NT2/D1 (cell line): ENCODE data around the gene SLC10A3.
A peak's percentile ranks its signal among the peaks of the same experiment; 100 is the strongest.

Experiments used
- DNase-seq: peaks from one replicate; pipeline ENCODE4 v3.0.0-alpha.2; 2011; ENCODE audit warnings: low read depth, low spot score
- H3K27me3 ChIP-seq: 2 replicates; pipeline ENCODE4 v1.6.0; 2011; ENCODE audit warnings: mild to moderate bottlenecking; ENCODE audit not compliant: insufficient read length, insufficient read depth
- H3K36me3 ChIP-seq: 2 replicates; pipeline ENCODE4 v1.6.1; 2011; ENCODE audit warnings: mild to moderate bottlenecking, low read length, mixed read lengths; ENCODE audit not compliant: insufficient read depth, insufficient read length
- H3K4me1 ChIP-seq: 2 replicates; pipeline ENCODE4 v1.5.1; 2011; ENCODE audit not compliant: insufficient read depth, insufficient read length
- H3K4me3 ChIP-seq: 2 replicates; pipeline ENCODE4 v1.5.1; 2011; ENCODE audit warnings: low read depth; ENCODE audit not compliant: insufficient read length
- H3K9ac ChIP-seq: 2 replicates; pipeline ENCODE4 v1.6.0; 2011; ENCODE audit warnings: low read depth; ENCODE audit not compliant: insufficient read length
- H3K9me3 ChIP-seq: 2 replicates; pipeline ENCODE4 v1.5.1; 2011; ENCODE audit warnings: mild to moderate bottlenecking, low read length; ENCODE audit not compliant: insufficient read depth
- SUZ12 ChIP-seq: IDR thresholded peaks from 2 replicates; pipeline ENCODE4 v1.6.1; 2011; ENCODE audit not compliant: insufficient read length, insufficient read depth; ENCODE audit errors: extremely low read depth
- YY1 ChIP-seq: IDR thresholded peaks from 2 replicates; pipeline ENCODE4 v1.6.1; 2011; ENCODE audit not compliant: insufficient read length, insufficient read depth
- ZNF274 ChIP-seq: IDR thresholded peaks from 2 replicates; pipeline ENCODE4 v1.6.1; 2011; ENCODE audit warnings: mild to moderate bottlenecking, low read depth, low read length

SLC10A3 gene

DNA sequence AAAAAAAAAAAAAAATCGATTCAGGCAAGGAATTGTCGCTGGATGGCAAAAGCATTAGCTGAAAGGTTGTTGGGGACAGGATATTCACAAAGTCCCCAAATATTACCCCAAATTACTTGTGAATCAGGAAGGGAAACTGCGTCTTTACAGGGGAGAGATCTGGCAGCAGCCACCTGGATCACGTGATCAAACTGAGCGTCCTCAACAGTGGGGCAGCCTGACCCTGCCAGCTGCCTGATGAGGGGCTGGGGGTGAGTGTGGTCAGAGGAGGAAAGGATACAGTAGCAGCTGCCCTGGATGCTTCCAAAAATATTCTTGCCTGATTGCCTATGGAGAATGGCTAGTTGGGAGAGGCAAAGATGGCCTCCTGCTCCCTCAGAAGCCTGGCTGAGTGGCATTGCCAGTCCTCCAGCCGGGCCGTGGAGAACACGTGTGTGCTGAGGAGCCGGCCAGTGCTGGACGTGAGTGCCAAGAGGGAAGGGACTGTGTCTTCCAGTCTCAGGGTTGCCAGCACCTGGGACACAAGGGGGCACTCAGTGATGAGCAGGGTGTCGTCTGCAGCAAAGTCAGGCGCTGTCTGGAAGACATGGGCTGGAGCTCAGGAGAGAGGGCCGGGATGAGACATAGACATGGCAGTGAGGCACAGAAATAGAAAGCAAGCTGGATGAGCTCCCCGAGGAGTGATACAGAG is 8.4 kb downstream of the SLC10A3 start:
- peaks cover 21% of the 10 kb centered on the region for H3K36me3 ChIP-seq
- H3K27me3 ChIP-seq = no peaks in the 10 kb centered on the region
- H3K9me3 ChIP-seq = no peaks in the 10 kb centered on the region
- no peak overlapping the region for H3K4me3 ChIP-seq
- no peaks in the 10 kb centered on the region for H3K4me1 ChIP-seq
- DNase-seq = no peak
- no peak overlapping the region for H3K9ac ChIP-seq
- TF ChIP-seq SUZ12 (no peak), ZNF274 (no peak), YY1 (no peak)

DNA sequence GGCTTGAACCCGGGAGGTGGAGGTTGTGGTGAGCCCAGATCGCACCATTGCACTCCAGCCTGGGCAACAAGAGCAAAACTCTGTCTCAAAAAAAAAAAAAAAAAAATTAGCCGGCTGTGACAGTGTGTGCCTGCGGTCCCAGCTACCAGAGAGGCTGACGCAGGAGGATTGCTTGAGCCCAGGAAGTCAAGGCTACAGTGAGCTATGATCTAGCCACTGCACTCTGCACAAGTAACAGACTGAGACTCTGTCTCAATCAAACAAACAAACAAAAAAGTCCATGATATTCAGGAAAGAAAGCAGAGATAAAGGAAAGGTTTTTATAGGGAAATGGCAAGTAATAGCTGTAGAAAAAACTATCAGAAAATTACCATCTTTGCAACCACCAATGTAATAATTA is 9.2 kb downstream of the SLC10A3 start:
- Histone ChIP-seq H3K9me3 (no peaks in the 10 kb centered on the region), H3K4me3 (no peak overlapping the region), H3K36me3 (peaks cover 25% of the 10 kb centered on the region), H3K9ac (no peak overlapping the region), H3K27me3 (no peaks in the 10 kb centered on the region), H3K4me1 (no peaks in the 10 kb centered on the region)
- no peak for TF ChIP-seq YY1
- no peak for DNase-seq

DNA sequence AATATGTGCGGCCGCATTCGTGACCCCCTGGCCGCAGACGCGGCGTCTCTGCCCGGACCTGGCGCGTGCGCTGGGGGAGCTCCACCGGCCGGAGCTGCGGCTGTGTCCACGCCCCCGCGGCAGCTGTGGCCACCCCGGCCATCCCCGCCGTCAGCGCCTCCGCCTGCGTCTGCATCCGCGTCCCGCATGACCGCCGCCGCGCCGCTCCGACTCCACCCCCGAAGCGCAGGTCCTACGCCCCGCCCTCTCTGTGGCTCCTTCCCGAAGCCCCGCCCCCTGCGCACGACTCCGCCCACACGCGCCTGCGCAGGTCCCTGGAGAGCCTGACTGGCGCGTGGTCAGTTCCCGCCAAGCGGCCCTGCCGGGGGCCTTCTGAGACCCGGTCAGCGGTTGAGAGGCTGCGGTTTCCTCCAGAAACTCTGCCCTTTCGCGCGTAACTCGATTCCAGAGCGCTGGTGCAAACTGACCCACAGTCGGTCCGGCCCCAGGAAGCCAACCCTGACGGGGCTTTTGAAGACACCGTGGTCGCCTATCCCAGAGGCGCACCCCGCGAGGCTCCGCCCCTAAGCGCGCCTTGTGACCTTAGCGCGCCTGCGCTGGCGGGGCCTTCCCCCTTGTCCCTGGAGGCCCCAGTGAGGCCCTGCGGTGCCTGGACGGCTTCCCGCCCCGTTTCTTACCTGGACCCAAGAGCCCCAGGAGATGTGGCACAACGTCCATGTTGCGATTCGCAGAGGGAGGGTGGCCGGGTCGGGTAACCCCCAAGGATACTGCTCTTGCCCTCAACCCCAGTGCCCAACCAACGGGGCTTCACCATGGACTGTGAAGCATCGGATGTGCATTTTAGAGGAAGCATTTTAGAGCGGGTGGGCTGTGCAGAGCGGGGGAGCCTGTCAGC is 11.5 kb downstream of the SLC10A3 start, which contains the start of gene LAGE3:
Gene LAGE3 (minus strand): TSS at position 554 of the 895 bp plus-strand sequence. CDS start 366 bp downstream, at position 188.
- H3K27me3 ChIP-seq = no peaks in the 10 kb centered on the region
- TF ChIP-seq YY1 = no peak
- TF ChIP-seq SUZ12 = no peak
- TF ChIP-seq ZNF274 = no peak
- peak; percentile 60 for DNase-seq
- peak within 1 kb of the TSS; percentile 80 for H3K9ac ChIP-seq
- no peaks in the 10 kb centered on the region for H3K4me1 ChIP-seq
- H3K4me3 ChIP-seq = peak within 1 kb of the TSS; percentile 39
- H3K9me3 ChIP-seq = no peaks in the 10 kb centered on the region
- peaks cover 8% of the 10 kb centered on the region for H3K36me3 ChIP-seq

DNA sequence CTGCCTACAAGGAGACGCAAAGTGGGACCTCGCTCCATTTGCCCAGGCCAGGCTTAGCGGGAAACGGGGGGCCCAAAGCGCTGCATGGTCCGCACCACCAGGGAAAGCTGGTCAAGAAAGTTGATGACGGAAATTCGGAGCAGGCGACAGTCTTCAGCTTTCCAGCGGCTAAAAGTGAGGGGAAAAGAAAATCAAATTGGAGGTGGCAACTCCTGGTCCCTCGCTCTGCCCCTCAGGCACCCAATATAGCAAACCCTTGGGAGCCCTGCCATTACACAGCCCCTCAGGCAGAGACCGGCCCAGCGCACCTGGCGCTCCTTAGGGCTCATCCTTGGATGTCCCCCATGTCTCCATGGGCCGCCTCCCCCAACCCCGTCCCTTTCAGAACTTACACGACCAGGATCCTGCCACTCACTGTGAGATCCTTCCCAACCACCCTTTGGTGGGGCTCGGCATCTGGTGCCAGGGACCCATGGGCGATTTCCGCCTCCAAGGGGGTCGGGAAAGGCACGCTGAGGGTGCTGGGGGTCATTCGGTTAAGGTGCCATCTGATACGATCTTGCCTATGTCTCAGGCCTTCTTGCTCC is 12.4 kb downstream of the SLC10A3 start:
- no peak for TF ChIP-seq SUZ12
- no peak for TF ChIP-seq ZNF274
- no peak for TF ChIP-seq YY1
- Histone ChIP-seq H3K4me1 (no peaks in the 10 kb centered on the region), H3K9me3 (no peaks in the 10 kb centered on the region), H3K27me3 (no peaks in the 10 kb centered on the region), H3K9ac (peak overlapping the region; percentile 80), H3K4me3 (peak overlapping the region; percentile 39), H3K36me3 (peaks cover 8% of the 10 kb centered on the region)
- DNase-seq = no peak

DNA sequence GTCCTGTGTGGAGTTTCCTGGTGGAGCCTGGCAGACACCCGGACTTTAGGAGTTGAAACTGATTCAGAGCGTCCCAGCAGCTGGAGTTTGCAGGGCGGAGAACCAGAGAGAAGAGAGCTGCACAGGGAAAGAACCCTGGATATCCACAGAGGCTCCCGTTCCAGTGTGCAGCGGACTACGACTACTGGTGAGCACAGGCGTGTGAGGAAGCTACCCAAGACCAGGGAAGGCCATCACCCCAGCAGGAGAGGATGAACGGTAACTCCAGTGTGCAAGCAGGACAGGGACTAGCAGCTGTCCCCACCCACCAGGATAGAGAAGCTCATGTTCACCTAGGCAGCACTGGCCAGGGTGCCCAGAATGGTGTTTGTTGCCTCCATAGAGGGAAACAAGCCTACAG is 13.6 kb downstream of the SLC10A3 start:
- Histone ChIP-seq H3K9ac (no peak overlapping the region), H3K36me3 (peaks cover 12% of the 10 kb centered on the region), H3K4me3 (no peak overlapping the region), H3K9me3 (no peaks in the 10 kb centered on the region), H3K4me1 (no peaks in the 10 kb centered on the region), H3K27me3 (no peaks in the 10 kb centered on the region)
- TF ChIP-seq SUZ12 = no peak
- TF ChIP-seq YY1 = no peak
- no peak for TF ChIP-seq ZNF274
- no peak for DNase-seq

DNA sequence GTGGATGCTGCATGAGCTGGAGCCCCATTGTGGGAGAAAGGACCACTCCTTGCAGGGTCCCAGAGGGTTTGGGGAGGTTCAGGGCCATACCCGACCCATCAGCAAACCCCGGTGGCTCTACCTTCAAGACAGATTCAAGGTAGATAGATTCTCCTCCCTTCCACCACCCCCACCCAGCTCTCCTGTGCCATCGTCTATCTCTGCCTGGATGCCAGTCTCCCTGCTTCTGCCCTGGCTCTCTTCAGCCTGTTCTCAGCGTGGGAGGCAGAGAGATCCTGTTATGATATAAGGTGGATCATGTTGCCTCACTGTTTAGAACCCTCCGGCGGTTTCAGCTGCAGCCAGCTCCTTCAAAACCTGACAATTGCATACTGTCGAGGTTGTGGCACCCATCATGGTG is 16.7 kb downstream of the SLC10A3 start:
- TF ChIP-seq YY1 (no peak), SUZ12 (no peak), ZNF274 (no peak)
- no peak for DNase-seq

DNA sequence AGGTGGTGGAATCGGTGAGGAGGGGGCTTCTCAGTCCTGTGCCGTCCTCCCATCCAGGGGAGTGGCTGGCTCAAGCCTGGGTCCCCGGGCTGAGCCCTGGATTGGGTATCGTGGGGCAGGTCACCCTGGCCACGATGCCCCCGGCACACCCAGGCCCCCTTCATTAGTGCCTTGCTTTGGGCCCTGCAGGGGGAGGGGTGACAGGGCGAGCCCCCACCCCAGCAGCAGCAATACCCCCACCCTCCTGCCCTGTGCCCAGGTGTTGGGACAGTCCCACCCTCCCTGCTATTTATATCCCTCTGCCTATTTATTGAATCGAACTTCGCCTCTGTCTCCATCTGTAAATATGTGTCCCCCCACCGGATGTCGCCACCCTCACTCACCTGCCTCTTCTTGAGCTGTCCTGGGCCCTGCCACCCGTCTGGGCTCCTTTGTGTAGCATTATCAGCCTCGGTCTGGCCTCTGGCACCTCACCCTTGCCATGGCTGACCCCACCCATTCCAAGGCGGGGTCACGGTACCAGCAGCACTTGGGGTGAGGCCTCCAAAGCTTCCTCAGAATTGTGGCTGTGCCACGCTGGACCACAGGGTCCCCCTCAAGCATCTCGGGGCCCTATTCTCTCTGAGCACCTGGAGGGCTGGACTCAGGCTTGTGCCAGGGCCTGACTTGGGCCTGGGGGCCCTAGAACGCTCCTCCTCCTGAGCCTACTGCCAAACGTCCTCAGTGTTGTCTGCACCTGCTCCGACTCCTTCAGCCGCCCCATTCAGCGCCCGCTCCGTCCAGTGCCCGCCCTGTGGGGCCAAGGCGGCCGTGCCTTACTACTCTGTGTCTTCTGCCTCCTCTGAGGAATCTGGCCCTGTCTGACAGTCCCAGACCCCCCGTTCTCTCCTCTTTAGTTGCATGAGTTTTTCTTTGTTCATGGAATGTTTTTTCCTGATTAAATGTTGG is 17.5 kb downstream of the SLC10A3 start:
- H3K27me3 ChIP-seq = no peaks in the 10 kb centered on the region
- H3K36me3 ChIP-seq = peaks cover 42% of the 10 kb centered on the region
- H3K4me1 ChIP-seq = no peaks in the 10 kb centered on the region
- no peak overlapping the region for H3K4me3 ChIP-seq
- DNase-seq = no peak
- H3K9ac ChIP-seq = no peak overlapping the region
- no peak for TF ChIP-seq YY1
- TF ChIP-seq SUZ12 = no peak
- TF ChIP-seq ZNF274 = no peak
- H3K9me3 ChIP-seq = no peaks in the 10 kb centered on the region

More for the DNA sequence above, 16.7 kb downstream of the SLC10A3 start:
- Histone ChIP-seq H3K9me3 (no peaks in the 10 kb centered on the region), H3K4me3 (no peak overlapping the region), H3K27me3 (no peaks in the 10 kb centered on the region), H3K36me3 (peaks cover 38% of the 10 kb centered on the region), H3K4me1 (no peaks in the 10 kb centered on the region), H3K9ac (no peak overlapping the region)
